Measurements from ENCODE around the gene STAT5B. TPM values are rescaled to one million over a fixed set of nuclear protein-coding genes. Genes with fewer than 3 reads are reported as not detected.

The STAT5B gene
- total and polyA plus RNA-seq, 2 donors (not counting 1 experiment from before 2014, with no cell fraction given) = 24.4 to 29.6 TPM

DNA sequence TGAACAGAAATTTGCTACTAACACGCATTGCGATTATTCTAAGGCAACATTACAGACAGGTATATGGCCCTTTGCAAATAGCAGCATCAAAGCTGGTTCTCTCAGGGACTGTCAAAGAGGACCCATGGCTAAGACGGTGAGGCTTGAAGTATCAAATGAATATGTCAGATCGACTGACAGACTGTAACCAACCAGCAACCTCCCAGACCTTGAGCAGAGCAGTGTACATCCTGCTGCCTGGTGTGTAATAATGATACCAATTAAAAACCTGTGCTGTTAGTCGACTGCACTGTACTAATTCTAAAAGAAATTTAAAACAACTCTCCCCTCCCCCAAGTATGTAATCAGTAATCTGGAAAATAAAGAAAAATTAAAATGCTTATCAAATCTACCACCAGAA is 46.0 kb downstream of the STAT5B start:
- H3K36me3 ChIP-seq (ENCODE audit: control insufficient read depth, insufficient read depth, low read length) = no peaks in the 10 kb centered on the region
- peaks cover 2% of the 10 kb centered on the region for H3K4me1 ChIP-seq (ENCODE audit: control insufficient read depth, extremely low read depth, insufficient read depth, low read length)
- no peak overlapping the region for H3K27ac ChIP-seq (ENCODE audit: insufficient read depth, low read length)
- no peaks in the 10 kb centered on the region for H3K27me3 ChIP-seq (ENCODE audit: control insufficient read depth, insufficient read depth, low read length)
- no peak overlapping the region for H3K4me2 ChIP-seq (ENCODE audit: extremely low read depth, insufficient read depth, low read length)
- DNase-seq (ENCODE audit: low read depth in 2 of 2) = no peak
- H3K79me2 ChIP-seq (ENCODE audit: control insufficient read depth, insufficient read depth, low read length) = no peaks in the 10 kb centered on the region
- no peaks in the 10 kb centered on the region for H4K20me1 ChIP-seq (ENCODE audit: control insufficient read depth, extremely low read depth, insufficient read depth, low read length)
- H2AFZ ChIP-seq (ENCODE audit: low read length) = no peak overlapping the region
- H3K4me3 ChIP-seq (replicated peaks in 1 of 4; ENCODE audit: control extremely low read depth in 1 of 4, insufficient read depth in 1 of 4, low read depth in 3 of 4, low read length in 4 of 4) = no peak overlapping the region
- no peak overlapping the region for H3K9ac ChIP-seq (ENCODE audit: insufficient read depth, low read length)
- H3K9me3 ChIP-seq (ENCODE audit: control insufficient read depth, insufficient read depth, low read depth, low read length) = no peaks in the 10 kb centered on the region
- TF ChIP-seq, protein P1, sequence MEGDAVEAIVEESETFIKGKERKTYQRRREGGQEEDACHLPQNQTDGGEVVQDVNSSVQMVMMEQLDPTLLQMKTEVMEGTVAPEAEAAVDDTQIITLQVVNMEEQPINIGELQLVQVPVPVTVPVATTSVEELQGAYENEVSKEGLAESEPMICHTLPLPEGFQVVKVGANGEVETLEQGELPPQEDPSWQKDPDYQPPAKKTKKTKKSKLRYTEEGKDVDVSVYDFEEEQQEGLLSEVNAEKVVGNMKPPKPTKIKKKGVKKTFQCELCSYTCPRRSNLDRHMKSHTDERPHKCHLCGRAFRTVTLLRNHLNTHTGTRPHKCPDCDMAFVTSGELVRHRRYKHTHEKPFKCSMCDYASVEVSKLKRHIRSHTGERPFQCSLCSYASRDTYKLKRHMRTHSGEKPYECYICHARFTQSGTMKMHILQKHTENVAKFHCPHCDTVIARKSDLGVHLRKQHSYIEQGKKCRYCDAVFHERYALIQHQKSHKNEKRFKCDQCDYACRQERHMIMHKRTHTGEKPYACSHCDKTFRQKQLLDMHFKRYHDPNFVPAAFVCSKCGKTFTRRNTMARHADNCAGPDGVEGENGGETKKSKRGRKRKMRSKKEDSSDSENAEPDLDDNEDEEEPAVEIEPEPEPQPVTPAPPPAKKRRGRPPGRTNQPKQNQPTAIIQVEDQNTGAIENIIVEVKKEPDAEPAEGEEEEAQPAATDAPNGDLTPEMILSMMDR (conservative IDR thresholded peaks at IDR 0.05 in 1 of 2, IDR thresholded peaks at IDR 0.05 in 1 of 2; ENCODE audit: low read depth in 1 of 2, low read length in 2 of 2) = no peak
- TF ChIP-seq EZH2 (IDR thresholded peaks at IDR 0.05; ENCODE audit: low read length, missing control alignments) = no peak

DNA sequence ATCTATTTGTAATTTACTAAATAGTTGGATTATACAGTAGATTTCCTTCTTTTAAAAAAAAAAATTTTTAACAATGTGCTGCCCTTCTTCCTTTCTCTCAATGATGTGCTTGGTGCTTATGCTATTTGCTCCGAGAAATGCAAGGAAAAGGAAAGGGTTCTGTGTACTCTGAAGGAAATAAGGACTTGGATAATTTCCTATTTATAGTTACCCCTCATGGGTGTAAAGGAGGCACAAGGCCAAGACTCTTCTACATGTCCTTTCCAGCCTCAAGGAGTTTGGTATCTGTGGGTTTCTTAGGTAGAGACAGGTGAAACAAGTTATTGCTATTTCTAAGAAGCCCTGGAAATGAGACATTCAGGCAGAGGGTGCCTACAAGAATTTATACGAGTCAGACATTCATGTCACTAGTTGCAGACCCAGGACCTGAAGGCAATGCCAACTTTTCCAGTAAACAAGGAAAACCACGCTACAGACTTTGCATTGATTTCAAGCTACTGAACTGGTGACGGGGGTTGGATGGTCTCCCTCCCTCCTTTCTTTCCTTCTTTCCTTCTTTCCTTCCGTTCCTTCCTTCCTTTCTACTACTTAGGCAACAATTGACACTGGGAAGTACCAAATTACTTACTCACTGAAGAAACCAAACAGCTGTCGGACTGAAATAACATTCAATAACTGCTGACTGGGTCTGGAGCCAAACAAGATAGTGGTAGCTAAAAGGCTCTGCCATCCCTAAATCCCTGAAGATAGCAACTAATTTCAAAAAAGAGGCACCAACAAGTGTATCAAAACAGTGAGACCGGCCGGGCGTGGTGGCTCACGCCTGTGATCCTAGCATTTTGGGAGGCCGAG is 48.1 kb downstream of the STAT5B start:
- H3K27ac ChIP-seq (ENCODE audit: insufficient read depth, low read length) = no peak overlapping the region
- no peak overlapping the region for H3K4me2 ChIP-seq (ENCODE audit: extremely low read depth, insufficient read depth, low read length)
- no peak overlapping the region for H3K4me3 ChIP-seq (replicated peaks in 1 of 4; ENCODE audit: control extremely low read depth in 1 of 4, insufficient read depth in 1 of 4, low read depth in 3 of 4, low read length in 4 of 4)
- no peaks in the 10 kb centered on the region for H3K27me3 ChIP-seq (ENCODE audit: control insufficient read depth, insufficient read depth, low read length)
- peaks cover 3% of the 10 kb centered on the region for H3K36me3 ChIP-seq (ENCODE audit: control insufficient read depth, insufficient read depth, low read length)
- no peaks in the 10 kb centered on the region for H3K9me3 ChIP-seq (ENCODE audit: control insufficient read depth, insufficient read depth, low read depth, low read length)
- H3K79me2 ChIP-seq (ENCODE audit: control insufficient read depth, insufficient read depth, low read length) = no peaks in the 10 kb centered on the region
- DNase-seq (ENCODE audit: low read depth in 2 of 2) = peak in 1 of 2 donors; percentile 57
- no peak overlapping the region for H2AFZ ChIP-seq (ENCODE audit: low read length)
- H4K20me1 ChIP-seq (ENCODE audit: control insufficient read depth, extremely low read depth, insufficient read depth, low read length) = no peaks in the 10 kb centered on the region
- H3K9ac ChIP-seq (ENCODE audit: insufficient read depth, low read length) = no peak overlapping the region
- peaks cover 2% of the 10 kb centered on the region for H3K4me1 ChIP-seq (ENCODE audit: control insufficient read depth, extremely low read depth, insufficient read depth, low read length)
- TF ChIP-seq, protein P1 (conservative IDR thresholded peaks at IDR 0.05 in 1 of 2, IDR thresholded peaks at IDR 0.05 in 1 of 2; ENCODE audit: low read depth in 1 of 2, low read length in 2 of 2) = no peak
- TF ChIP-seq EZH2 (IDR thresholded peaks at IDR 0.05; ENCODE audit: low read length, missing control alignments) = no peak

DNA sequence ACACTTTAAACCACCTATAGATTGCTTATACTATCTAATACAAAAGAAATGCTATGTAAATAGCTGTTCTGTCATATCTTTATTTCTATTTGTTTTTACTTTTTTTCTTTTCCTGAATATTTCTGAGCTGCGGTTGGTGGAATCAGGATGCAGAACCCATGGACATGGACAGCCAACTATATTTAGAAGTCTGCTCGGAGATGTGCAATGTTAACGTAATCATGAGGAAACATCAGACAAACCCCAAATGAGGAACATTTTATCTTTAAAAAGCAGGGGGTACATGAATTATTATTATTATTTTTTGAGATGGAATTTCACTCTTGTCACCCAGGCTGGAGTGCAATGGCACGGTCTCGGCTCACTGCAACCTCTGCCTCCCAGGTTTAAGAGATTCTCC is 50.5 kb downstream of the STAT5B start:
- Histone ChIP-seq H3K27ac (ENCODE audit: insufficient read depth, low read length) (no peak overlapping the region), H3K9ac (ENCODE audit: insufficient read depth, low read length) (no peak overlapping the region), H3K4me2 (ENCODE audit: extremely low read depth, insufficient read depth, low read length) (no peak overlapping the region), H2AFZ (ENCODE audit: low read length) (no peak overlapping the region), H3K9me3 (ENCODE audit: control insufficient read depth, insufficient read depth, low read depth, low read length) (no peaks in the 10 kb centered on the region), H3K27me3 (ENCODE audit: control insufficient read depth, insufficient read depth, low read length) (no peaks in the 10 kb centered on the region), H3K36me3 (ENCODE audit: control insufficient read depth, insufficient read depth, low read length) (peaks cover 8% of the 10 kb centered on the region), H3K4me3 (replicated peaks in 1 of 4; ENCODE audit: control extremely low read depth in 1 of 4, insufficient read depth in 1 of 4, low read depth in 3 of 4, low read length in 4 of 4) (no peak overlapping the region), H3K79me2 (ENCODE audit: control insufficient read depth, insufficient read depth, low read length) (no peaks in the 10 kb centered on the region), H3K4me1 (ENCODE audit: control insufficient read depth, extremely low read depth, insufficient read depth, low read length) (peaks cover 2% of the 10 kb centered on the region), H4K20me1 (ENCODE audit: control insufficient read depth, extremely low read depth, insufficient read depth, low read length) (no peaks in the 10 kb centered on the region)
- no peak for TF ChIP-seq EZH2 (IDR thresholded peaks at IDR 0.05; ENCODE audit: low read length, missing control alignments)
- TF ChIP-seq, protein P1 (conservative IDR thresholded peaks at IDR 0.05 in 1 of 2, IDR thresholded peaks at IDR 0.05 in 1 of 2; ENCODE audit: low read depth in 1 of 2, low read length in 2 of 2) = no peak
- DNase-seq (ENCODE audit: low read depth in 2 of 2) = no peak

Measured in fibroblast of lung (primary cell).